Measurements from ENCODE around the gene IL18BP.

Gene IL18BP

DNA sequence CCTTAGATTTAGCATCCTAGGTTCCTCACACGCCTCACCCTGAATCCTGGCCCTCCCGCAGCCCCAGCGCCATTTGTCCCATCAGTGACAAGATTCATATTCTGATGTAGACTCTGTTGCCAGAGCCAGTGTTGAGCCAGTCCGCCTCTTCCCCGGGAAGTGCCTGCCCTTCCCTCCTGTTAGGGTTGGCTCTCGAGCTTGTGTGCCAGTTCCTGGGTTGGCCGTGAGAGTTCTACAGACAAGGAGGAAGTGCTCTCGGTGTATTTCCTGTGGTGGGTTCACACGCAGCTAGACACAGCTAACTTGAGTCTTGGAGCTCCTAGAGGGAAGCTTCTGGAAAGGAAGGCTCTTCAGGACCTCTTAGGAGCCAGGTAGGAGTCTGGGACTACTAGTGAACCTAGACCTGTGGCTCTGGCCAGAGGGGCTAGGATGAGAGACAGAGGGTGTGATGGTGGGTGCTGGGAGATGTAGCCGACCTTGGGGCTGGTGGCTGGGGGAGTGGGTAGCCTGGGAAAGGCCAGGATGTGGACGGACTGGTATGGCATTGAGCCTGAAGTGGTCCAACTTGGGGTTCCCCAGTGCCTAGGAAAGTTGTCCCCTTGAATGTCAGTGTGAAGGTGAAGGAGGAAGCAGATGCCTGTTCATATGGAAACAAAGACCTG is at the start of gene IL18BP:
IL18BP (plus strand) TSS at position 261 of the 662 bp plus-strand sequence. CDS start 1,076 bp downstream, outside the sequence.
- DNase-seq, result peak; percentile 53

- no peak for DNase-seq
Observed at GRCh38 chr11:71949034-71949433, 49.7 kb upstream of the IL18BP start.

DNA sequence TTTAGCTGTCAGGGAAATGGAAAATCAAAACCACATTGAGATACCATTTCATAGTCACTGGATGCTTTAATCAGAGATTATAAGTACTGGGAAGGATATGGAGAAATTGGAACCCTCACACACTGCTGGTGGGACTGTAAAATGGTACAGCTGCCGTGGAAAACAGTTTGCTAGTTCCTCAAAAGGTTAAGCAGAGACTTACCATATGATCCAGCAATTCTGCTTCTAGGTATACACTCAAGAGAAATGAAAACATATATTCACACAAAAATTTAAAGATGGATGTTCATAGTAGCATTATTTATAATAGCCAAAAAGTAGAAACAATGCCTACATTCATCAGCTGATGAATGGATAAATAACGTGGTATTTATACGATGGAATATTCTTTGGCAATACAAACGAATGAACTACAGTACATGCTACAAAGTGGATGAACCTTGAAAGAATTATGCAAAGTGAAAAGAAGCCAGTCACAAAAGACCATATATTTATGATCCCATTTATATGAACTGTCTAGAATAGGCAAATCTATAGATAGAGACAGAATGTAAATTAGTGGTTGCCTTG is 46.9 kb upstream of the IL18BP start:
- no peak for DNase-seq

GRCh38 chr11:71955898-71956456 is 42.7 kb upstream of the IL18BP start:
- no peak for DNase-seq

DNA sequence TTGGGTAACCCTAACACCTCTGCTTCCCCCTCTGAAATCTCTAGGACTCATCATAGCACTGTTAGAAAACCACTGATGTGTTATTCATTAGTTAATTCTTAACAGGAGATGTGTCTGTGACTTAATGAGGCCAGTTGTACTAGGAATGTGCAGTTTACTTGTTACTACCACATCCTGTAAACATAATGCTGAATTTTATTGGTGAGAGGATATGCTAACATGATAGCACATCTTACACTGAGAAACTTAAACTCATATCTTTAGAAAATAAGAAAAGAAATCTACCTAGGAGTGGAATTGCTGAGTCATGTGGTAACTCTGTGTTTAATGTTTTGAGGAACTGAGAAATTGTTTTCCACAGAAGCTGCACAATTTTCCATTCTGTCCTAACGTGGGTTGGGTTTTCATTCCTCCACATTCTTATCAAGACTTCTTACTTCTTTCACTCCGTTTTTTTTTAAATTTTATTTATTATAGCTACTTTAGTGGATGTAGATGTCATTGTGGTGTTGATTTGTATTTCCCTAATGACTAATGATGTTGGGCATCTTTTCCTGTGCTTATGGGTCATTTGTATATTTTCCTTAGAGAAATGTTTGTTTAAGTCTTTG is 36.2 kb upstream of the IL18BP start:
- no peak for DNase-seq

GRCh38 chr11:71963468-71963867 is 35.2 kb upstream of the IL18BP start:
- DNase-seq, result no peak

GRCh38 chr11:71964641-71965040 is 34.1 kb upstream of the IL18BP start:
- DNase-seq, result no peak

GRCh38 chr11:71971680-71972079 is 27.0 kb upstream of the IL18BP start:
- DNase-seq, result no peak

DNA sequence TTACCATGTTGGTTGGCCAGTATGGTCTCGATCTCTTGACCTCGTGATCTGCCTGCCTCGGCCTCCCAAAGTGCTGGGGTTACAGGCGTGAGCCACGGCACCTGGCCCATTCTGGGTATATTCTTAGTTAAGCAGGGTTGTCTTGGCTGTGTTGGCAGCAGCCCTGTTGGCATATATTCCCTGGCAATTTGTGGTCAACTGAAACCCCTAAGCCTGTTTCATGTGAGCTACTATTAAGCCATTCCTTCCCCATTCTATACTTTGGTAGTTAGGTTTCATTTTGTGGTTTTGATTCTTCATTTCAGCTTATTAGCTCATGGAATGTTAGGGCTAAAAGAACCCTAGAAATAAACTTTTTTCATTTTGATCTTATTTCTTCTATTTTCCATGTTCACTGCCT is 22.2 kb upstream of the IL18BP start:
- no peak for DNase-seq

DNA sequence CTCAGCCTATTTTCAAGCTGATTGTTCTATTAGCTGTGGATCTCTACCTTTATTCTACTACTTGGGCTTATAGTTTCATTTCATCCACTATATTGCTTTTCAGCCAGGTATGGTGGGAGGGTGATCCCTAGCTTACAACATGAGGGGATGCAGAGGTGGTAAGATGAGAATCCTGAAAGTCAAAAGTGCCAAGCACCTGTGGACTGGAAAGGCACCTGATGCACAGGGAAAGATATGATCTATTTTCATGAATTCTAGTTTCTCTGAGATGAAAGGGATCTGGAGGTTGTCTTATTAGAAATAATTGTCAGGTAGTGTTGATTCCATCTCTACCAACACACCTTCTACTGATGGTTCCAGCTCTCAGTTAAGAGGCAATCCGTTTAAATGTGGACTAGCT is 21.6 kb upstream of the IL18BP start:
- no peak for DNase-seq

GRCh38 chr11:71977743-71978418 is 20.8 kb upstream of the IL18BP start:
- peak; percentile 64 for DNase-seq

DNA sequence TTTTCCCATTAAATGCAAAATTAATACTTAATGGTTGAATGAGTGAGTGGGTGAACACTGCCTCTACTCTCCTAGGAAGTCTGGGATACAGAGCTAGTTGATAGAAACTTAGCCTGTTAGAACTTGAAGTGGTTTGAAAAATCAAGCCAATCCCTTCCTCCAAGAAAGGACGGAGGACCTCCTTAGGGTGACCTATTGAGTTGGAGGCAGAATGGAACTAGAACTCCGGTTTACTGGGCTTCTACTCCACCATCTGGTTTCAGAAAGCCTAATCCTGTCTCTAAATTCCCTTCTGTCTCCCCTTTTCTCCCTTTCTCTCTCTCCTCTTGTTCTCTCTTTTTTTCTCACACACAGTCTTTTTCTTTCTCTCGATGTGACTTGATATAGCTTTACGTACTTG is 19.6 kb upstream of the IL18BP start:
- no peak for DNase-seq

DNA sequence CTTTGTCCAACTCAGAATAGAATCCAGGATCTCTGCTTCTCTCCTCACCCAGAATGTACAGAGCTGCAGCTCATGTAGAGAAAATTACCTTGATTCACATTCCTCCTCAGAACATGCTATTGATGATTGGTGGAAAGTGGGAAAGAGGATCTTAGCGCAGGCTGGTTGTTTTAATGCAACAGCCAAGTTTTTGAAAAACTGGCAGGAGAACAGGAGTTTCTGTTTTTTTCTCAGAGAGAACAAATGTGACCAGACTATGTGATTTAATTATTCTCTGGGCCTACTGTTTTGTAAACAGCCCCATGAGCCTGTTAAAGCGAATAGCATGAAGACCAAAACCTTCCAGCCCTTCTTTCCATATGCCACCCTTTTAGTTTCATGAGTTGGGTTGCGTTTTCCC is 19.1 kb upstream of the IL18BP start:
- DNase-seq, result no peak

GRCh38 chr11:71986131-71986530 is 12.6 kb upstream of the IL18BP start:
- DNase-seq, result no peak

GRCh38 chr11:71987521-71987920 is 11.2 kb upstream of the IL18BP start:
- no peak for DNase-seq

DNA sequence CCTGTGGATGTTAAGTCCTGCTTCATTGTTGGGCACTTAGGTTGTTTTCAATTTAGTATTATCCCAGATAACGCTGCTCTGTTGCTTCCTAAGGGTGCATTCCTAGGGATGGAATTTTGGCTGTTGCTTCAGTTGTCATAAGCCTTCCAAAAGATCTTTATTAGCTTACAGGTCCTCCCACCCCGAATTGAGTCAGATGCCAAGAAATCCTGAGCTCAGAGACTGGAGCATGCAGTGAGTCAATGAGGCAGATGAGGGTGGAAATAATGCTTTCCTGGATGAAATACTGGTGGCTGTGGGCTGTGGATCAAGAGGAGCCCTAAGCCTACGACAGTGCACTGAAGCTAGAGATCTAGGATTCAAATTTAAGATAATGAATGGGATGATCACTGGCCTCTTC is 10.7 kb upstream of the IL18BP start:
- DNase-seq, result no peak

DNA sequence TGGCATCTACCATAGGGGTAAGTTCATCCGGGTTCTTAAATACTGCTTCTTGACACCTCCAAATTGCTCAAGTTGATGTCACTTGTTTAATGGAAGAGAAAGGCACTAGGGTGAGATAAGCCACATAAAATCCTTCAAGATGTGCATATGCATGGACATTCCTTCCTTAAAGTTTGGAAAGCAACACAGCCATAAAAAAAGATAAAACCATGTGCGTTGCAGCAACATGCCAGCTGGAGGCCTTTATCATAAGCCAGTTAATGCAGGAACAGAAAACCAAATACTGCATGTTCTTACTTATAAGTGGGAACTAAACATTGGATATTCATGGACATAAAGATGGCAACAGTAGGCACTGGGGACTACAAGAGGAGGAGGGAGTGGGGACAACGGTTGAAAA is 8.0 kb upstream of the IL18BP start:
- DNase-seq, result no peak

DNA sequence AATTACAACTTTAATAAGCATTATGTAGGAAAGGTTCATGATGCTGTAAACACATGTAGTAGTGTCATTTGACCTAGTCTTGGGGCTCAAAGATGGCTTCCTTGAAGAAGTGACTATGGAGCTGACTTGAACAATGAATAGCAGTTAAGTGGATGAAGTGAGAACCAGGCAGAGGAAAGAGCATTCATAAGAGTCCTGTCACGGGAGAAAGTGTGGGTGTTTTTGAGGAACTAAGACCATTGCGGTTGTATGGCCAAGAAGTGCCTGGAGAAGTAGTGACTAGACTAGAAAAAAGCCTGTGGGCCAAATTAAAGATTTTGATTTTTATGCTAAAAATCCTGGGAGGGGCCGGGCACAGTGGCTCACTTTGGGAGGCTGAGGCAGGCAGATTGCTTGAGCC is 7.2 kb upstream of the IL18BP start:
- DNase-seq, result no peak

- no peak for DNase-seq
Observed at GRCh38 chr11:71992136-71992730, 6.5 kb upstream of the IL18BP start.

- DNase-seq, result no peak
Observed at GRCh38 chr11:71994786-71995185, 3.9 kb upstream of the IL18BP start.

DNA sequence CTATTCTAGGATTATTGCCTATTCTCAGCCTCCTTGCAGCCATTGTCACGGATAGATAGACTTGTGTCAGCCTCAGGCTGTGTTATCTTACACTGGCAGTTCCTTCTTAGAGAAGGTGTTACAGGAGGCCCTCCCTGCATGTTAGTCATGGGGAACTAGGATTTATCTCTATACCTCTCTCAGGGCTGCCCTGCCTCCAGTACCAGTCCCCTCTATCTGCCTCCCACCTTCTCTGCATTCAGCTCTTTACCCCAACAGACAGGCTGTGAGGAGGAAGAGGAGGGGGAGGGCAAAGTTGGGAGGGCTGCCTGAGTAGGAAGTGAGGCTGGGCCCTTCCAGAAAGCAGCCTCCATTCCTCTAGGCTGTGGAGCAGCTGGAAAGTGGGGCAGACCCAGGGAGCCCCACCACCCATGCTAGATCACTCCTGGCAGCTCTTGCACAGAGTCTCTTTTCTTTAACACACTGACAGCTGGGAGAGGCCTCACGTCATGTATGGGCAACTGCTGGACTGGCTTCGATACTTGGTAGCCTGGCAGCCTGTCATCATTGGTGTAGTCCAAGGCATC is 2.9 kb upstream of the IL18BP start:
- DNase-seq, result no peak

DNA sequence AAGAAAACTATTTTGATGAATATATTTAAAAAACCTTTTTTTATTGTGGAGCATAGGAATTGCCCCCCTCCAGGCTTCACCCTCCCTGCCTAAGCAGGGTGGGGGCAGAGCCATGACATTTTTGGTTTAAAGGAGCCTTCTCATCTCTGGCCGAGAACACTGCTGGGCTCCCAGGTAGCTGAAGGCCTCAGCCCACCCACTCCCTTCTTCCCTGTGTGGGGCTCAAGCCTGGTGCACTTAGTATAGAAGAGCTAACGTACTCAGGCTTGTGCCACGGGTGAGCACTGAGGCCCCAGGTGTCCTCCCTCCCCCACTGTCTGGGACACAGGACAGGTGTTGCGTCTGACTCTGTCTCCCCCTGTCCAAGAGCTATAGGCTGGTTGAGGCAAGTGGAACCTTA is 2.2 kb upstream of the IL18BP start:
- DNase-seq, result no peak

GRCh38 chr11:71996946-71997345 is 1.8 kb upstream of the IL18BP start:
- DNase-seq, result peak; percentile 14

Measured in CD4-positive, alpha-beta T cell treated with Interleukin-12 subunit alpha and Interleukin-12 subunit beta, for 1 hour (primary cell).